Effector memory CD4-positive, alpha-beta T cell (primary cell): ENCODE data around the gene ANAPC1.

Experiments used
- DNase-seq, 3 donors: peaks; one replicate each; pipeline ENCODE4 v3.0.0-alpha.2; 2020
- H3K27ac ChIP-seq: 2 replicates; pipeline ENCODE4 v1.7.0; 2013; ENCODE audit warnings: mild to moderate bottlenecking, low read length, moderate library complexity; ENCODE audit not compliant: insufficient read depth, poor library complexity, severe bottlenecking
- H3K27me3 ChIP-seq: replicated peaks from 2 replicates; pipeline ENCODE4 v1.7.0; 2013; ENCODE audit warnings: mild to moderate bottlenecking, low read length; ENCODE audit not compliant: insufficient read depth, control insufficient read depth, poor library complexity, severe bottlenecking
- H3K36me3 ChIP-seq: 2 replicates; pipeline ENCODE4 v1.7.0; 2013; ENCODE audit warnings: mild to moderate bottlenecking, low read length, moderate library complexity; ENCODE audit not compliant: control insufficient read depth, insufficient read depth
- H3K4me1 ChIP-seq: 2 replicates; pipeline ENCODE4 v1.7.0; 2013; ENCODE audit warnings: low read length, mild to moderate bottlenecking; ENCODE audit not compliant: control insufficient read depth, insufficient read depth, poor library complexity, severe bottlenecking
- H3K4me3 ChIP-seq: 2 replicates; pipeline ENCODE4 v1.7.0; 2013; ENCODE audit warnings: low read length, low read depth, mild to moderate bottlenecking; ENCODE audit not compliant: insufficient read depth, poor library complexity, severe bottlenecking
- H3K9me3 ChIP-seq: 2 replicates; pipeline ENCODE4 v1.7.0; 2013; ENCODE audit warnings: mild to moderate bottlenecking, low read length, moderate library complexity; ENCODE audit not compliant: control insufficient read depth
- total RNA-seq, 3 donors: gene quantifications; one replicate each; lab custom pipeline; 2026; lab: John Stamatoyannopoulos, UW

Gene ANAPC1, protein sequence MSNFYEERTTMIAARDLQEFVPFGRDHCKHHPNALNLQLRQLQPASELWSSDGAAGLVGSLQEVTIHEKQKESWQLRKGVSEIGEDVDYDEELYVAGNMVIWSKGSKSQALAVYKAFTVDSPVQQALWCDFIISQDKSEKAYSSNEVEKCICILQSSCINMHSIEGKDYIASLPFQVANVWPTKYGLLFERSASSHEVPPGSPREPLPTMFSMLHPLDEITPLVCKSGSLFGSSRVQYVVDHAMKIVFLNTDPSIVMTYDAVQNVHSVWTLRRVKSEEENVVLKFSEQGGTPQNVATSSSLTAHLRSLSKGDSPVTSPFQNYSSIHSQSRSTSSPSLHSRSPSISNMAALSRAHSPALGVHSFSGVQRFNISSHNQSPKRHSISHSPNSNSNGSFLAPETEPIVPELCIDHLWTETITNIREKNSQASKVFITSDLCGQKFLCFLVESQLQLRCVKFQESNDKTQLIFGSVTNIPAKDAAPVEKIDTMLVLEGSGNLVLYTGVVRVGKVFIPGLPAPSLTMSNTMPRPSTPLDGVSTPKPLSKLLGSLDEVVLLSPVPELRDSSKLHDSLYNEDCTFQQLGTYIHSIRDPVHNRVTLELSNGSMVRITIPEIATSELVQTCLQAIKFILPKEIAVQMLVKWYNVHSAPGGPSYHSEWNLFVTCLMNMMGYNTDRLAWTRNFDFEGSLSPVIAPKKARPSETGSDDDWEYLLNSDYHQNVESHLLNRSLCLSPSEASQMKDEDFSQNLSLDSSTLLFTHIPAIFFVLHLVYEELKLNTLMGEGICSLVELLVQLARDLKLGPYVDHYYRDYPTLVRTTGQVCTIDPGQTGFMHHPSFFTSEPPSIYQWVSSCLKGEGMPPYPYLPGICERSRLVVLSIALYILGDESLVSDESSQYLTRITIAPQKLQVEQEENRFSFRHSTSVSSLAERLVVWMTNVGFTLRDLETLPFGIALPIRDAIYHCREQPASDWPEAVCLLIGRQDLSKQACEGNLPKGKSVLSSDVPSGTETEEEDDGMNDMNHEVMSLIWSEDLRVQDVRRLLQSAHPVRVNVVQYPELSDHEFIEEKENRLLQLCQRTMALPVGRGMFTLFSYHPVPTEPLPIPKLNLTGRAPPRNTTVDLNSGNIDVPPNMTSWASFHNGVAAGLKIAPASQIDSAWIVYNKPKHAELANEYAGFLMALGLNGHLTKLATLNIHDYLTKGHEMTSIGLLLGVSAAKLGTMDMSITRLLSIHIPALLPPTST (N-terminal part only)
- total RNA-seq = 46.1 to 54.4 (median 46.5) reads per million in 3 donors

DNA sequence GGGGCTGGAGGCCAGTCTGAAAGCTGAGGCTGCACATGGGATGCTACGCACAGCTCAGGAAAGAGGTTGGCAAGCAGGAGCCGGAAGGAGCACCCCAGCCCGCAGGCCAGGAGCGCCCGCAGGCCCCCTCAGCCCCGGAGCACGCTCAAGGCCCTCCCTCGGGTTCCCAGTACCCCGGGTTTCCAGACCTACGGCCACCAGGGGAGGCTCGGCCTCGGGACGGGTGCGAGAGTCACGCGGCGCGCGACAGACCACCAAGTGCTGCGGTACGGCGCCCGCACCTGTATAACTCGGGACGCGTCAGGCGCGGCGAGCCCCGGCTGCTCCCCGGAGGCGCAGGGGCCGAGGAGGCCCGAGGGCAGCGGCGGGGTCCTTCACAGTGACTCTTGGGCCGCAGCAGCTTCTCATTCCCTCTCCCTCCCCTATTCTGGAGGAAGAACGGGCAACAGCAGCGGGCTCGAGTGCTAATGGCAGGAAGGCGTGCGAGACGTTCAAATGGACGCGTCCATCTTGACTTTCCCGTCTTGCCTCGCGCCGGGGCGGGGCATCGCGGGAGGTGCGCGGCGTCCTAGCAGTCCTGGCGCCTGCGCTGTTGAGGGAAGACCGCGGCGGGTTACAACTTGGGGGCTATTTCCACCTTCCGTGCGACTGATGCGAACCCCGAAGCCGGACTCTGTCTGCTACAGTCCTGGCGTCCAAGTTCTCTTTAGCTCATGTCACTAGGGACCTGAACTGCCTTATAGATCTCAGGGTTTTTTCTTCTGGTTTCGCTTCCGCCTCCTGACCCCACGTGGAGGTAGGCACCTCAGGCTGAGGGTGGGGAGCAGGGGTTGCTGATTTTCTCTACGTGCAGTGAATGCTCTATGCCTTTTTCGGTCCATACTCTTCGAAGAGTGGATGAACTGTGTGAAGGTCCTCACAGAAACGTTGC lies at the start of gene ANAPC1:
Gene ANAPC1 (minus strand): TSS at position 533 of the 931 bp plus-strand sequence. CDS start 3,368 bp downstream, outside the sequence.
- Histone ChIP-seq H3K9me3 (no peaks in the 10 kb centered on the region), H3K27ac (peak within 1 kb of the TSS; percentile 83), H3K4me1 (peaks cover 2% of the 10 kb centered on the region), H3K4me3 (peak within 1 kb of the TSS; percentile 98), H3K36me3 (no peaks in the 10 kb centered on the region), H3K27me3 (no peaks in the 10 kb centered on the region)
- peak; percentile 63 to 76 (median 72) for DNase-seq

DNA sequence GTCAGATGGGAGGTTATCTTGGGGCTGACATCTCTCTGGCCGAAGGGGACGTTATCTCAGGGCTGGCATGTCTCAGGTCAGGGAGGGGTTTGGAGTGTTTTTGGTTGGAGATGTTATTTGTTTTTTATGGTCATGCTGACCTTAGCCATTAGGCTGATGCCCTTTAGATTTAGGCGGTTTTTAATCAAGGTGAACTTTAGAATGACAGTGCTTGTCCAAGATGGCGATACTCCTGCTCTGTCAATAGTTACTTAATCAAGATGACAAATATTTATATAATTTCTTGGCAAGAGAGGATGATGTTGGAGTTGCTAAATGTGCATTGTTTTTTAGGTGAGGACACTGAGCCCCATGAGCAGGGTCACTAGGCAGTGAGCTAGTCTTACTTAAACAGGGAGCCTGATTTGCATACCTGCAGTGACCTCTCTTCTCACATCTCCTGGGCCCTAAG lies 48.9 kb upstream of the ANAPC1 start:
- H3K9me3 ChIP-seq = no peaks in the 10 kb centered on the region
- H3K36me3 ChIP-seq = no peaks in the 10 kb centered on the region
- no peaks in the 10 kb centered on the region for H3K27me3 ChIP-seq
- no peak overlapping the region for H3K27ac ChIP-seq
- no peak for DNase-seq
- no peak overlapping the region for H3K4me3 ChIP-seq
- no peaks in the 10 kb centered on the region for H3K4me1 ChIP-seq

DNA sequence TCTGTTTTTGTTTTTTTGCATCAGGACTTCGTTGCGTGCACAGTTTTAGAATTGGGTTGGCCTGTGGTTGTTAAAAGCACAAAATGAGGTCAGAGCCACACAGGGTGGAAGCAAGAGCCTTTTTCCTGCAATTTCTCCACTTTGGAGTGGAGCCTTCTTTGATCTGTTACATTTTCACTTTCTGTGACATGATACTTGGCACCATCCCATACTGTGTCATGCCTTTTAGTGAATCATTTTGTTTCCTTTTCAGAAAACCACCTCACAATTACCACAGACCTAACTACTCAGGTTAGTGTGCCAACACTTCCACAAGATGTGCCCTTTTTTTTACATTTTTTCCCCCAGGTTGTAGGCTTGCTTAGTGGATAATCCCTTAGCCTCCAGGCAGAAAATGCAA lies 46.9 kb upstream of the ANAPC1 start:
- H3K27ac ChIP-seq = no peak overlapping the region
- no peaks in the 10 kb centered on the region for H3K9me3 ChIP-seq
- no peak overlapping the region for H3K4me3 ChIP-seq
- no peaks in the 10 kb centered on the region for H3K36me3 ChIP-seq
- H3K27me3 ChIP-seq = no peaks in the 10 kb centered on the region
- no peaks in the 10 kb centered on the region for H3K4me1 ChIP-seq
- DNase-seq = no peak

DNA sequence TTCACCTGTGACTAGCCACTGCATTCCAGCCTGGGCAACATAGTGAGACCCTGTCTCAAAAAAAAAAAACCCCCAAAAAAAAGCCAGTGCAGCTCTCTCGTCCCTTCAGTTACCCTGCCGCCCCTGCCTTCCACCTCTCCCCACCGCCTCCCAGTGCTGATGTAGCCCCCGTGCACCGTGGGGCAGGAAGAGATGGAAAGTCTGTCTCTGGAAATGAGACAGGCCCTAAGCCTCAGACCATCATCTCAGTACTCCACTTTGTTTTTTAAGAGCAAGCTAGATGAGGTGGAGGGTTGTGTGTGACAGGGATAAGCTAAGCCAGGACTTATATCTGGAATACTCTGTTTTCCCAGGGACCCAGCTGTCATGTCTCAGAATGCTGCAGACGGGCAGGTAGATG lies 46.4 kb upstream of the ANAPC1 start:
- H3K4me3 ChIP-seq = no peak overlapping the region
- H3K36me3 ChIP-seq = no peaks in the 10 kb centered on the region
- no peak for DNase-seq
- H3K27me3 ChIP-seq = no peaks in the 10 kb centered on the region
- no peak overlapping the region for H3K27ac ChIP-seq
- H3K4me1 ChIP-seq = no peaks in the 10 kb centered on the region
- no peaks in the 10 kb centered on the region for H3K9me3 ChIP-seq

DNA sequence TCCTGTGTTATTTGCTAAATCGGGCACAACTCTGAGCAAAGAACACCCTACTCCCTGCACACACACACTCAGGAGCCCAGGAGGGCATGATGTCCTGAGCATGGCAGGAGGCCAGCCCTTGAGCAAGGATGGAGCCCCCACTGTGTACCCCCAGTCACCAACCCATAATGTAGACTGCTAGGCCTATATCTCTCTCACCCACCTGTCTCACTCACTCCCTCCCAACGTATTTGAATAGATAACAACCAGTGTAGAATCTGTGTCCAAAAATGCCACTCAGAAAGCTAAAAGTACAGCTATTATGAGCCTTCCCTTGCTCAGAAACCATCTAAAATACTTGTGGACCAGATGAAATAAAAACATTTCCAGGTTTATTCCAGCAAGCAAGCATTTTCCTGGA lies 43.7 kb upstream of the ANAPC1 start:
- Histone ChIP-seq H3K36me3 (no peaks in the 10 kb centered on the region), H3K9me3 (no peaks in the 10 kb centered on the region), H3K27me3 (no peaks in the 10 kb centered on the region), H3K4me1 (no peaks in the 10 kb centered on the region), H3K27ac (no peak overlapping the region), H3K4me3 (no peak overlapping the region)
- no peak for DNase-seq

DNA sequence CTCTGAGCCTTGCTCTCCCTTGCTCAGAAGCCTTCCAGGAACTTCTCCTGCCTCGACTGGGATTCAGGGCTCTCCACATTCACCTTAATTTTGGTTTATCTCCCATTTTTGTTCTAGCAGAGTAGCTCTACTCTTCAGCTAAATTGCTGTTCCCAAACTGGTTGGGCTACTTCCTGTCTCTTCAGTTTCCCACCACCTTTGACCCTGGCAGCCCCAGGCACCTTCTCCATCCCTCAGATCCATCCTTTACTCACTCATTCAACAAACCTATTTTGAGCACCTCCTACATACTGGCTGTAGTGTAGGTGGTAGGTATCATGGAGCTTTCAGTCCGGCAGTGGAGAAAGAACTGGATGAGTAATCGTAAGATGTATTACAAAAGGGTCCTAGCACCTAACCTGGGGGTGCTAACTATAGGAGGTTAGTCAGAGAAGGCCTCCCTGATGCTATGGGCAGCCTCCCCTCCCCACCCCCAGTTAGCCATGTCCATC lies 40.7 kb upstream of the ANAPC1 start:
- Histone ChIP-seq H3K4me1 (no peaks in the 10 kb centered on the region), H3K9me3 (no peaks in the 10 kb centered on the region), H3K36me3 (no peaks in the 10 kb centered on the region)

DNA sequence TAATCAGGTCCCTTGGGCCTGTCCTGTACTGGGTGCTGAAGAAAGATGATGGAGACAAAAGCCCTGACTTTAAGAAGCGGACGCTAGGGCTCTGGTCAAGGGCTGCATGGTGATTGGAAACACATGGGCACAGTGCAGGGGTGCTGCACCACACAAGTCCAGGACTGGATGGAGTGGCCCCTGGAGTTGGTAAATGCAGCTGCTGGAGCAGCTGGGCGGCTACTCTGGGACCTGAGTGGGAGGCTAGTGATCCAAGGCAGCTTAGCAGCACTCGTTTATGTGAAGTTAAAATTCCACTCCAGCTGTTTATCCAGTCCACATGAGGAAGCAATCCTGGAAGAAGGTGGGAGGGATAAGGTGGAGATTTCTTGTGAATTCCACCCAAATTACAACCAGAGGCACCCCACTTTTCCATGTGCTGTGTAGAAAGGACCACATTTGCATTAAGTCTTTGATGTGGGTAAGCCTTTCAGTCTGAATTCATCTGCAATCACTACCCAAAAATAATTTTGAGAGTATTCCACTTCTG lies 39.3 kb upstream of the ANAPC1 start:
- Histone ChIP-seq H3K4me1 (no peaks in the 10 kb centered on the region), H3K4me3 (no peak overlapping the region), H3K27me3 (no peaks in the 10 kb centered on the region), H3K36me3 (no peaks in the 10 kb centered on the region), H3K27ac (no peak overlapping the region), H3K9me3 (no peaks in the 10 kb centered on the region)
- no peak for DNase-seq

More for the DNA sequence above, 40.7 kb upstream of the ANAPC1 start:
- no peak overlapping the region for H3K4me3 ChIP-seq
- no peak for DNase-seq
- H3K27me3 ChIP-seq = no peaks in the 10 kb centered on the region
- no peak overlapping the region for H3K27ac ChIP-seq

DNA sequence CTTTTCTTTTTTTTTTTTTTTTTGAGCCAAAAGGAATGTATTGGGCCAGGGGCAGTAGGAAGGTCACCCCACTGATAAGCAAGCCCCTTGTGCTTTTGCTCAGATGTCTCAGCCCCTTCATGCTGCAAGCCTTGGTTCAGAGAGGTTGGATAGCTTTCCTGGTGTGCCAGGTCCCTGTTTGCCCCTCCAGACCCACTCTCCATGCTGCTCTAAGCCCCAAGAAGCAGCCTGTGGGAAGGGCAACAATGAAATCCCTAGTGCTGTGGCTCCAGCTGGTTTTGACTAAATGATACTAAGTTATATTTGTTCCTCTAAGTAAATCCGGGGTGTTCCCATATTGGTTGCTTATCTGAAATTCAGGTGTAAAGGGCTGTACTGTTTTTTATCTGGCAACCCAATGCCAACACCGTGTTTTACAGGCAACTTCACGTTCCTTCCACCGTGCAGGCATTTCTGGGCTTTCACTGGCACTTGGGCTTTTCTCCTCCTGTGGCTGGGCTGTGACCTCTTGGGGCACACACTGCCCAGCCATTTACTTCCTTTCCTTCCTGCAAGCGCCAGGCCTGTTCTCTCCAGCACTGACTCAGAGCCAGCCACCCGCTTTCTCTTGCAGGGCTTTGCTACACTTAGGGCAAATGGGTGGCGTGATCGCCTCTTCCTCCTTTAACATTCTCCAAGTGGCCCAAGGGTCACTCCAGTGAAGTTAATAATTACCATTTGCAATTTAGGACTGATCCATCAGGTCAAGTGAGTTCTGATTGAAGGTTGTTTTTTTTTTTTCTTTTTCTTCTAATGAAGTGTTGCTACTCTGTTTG lies 36.0 kb upstream of the ANAPC1 start:
- no peak for DNase-seq
- H3K27ac ChIP-seq = no peak overlapping the region
- H3K9me3 ChIP-seq = no peaks in the 10 kb centered on the region
- H3K4me3 ChIP-seq = no peak overlapping the region
- H3K27me3 ChIP-seq = no peaks in the 10 kb centered on the region
- H3K36me3 ChIP-seq = no peaks in the 10 kb centered on the region
- H3K4me1 ChIP-seq = no peaks in the 10 kb centered on the region
